ENCODE data around the gene ZMIZ1.

Gene ZMIZ1

GRCh38 chr10:79066411-79067240 is 2.1 kb upstream of the ZMIZ1 start:
- H3K9ac ChIP-seq (ENCODE audit: low read depth in 1 of 2, low read length in 2 of 2), result peak overlapping the region; percentile 56 to 65
- peak overlapping the region; percentile 65 to 94 for H3K4me3 ChIP-seq (ENCODE audit: low read length in 2 of 2)
- H3K36me3 ChIP-seq (ENCODE audit: control insufficient read depth in 2 of 2, insufficient read depth in 2 of 2, low read length in 2 of 2), result no peaks in the 10 kb centered on the region
- H3K4me1 ChIP-seq (ENCODE audit: control insufficient read depth in 2 of 2, insufficient read depth in 2 of 2, low read length in 2 of 2), result peaks cover 34 to 43% of the 10 kb centered on the region in 2 donors
- peak overlapping the region; percentile 72 to 74 for H3K27ac ChIP-seq (ENCODE audit: low read depth in 2 of 2, low read length in 2 of 2)
- H3K27me3 ChIP-seq (ENCODE audit: control insufficient read depth in 2 of 2, insufficient read depth in 2 of 2, low read length in 2 of 2), result no peaks in the 10 kb centered on the region
- H3K9me3 ChIP-seq (ENCODE audit: control insufficient read depth in 2 of 2, low read length in 2 of 2), result no peaks in the 10 kb centered on the region

DNA sequence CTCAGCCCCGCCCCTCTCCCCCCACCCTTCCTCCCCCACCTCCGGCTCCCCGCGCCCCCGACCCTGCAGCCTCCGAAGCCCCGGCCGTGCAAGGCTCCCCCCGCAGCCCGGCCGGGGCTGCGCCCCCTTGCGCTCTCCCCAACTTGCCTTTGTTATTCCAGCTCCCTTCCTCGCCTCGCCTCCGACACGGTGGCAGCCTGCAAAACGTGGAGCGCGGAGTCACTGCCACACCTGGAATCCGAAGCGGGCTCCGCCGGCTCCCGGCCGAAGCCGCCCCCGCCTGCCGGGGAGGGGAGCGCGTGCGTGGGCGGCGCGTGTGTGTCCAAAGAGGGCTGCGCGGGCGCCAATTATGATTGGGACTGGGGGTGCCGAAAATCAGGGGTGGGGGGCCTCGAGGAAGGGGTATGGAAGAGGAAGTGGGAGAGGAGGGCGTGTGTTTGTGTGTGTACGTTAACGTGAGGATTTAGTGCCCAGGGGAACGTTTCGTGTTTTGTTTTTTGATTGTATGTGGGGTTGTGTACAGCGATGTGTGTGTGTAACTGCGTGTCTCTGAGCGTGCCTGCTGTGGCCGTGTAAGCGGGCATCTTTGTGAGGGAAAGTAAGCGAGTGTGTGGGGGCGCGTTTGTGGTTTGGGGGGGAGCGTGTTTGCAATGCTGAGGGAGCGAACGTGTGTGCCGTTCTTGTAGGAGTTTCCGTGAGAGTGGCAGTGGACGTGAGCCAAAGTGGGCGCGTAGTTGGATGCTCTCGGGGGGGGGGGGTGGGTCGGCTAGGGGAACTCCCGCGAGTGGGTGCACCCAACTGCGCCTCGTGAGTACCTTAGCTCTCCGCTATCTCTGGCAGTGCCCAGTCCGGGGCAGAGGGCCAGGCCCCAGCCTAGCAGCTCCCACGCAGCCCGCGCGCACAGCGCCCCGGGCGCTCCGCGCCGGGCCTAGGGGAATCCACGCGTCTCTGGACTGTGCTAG is 1.2 kb upstream of the ZMIZ1 start:
- Histone ChIP-seq H3K9ac (ENCODE audit: low read depth in 1 of 2, low read length in 2 of 2) (peak overlapping the region; percentile 70 to 90), H3K9me3 (ENCODE audit: control insufficient read depth in 2 of 2, low read length in 2 of 2) (no peaks in the 10 kb centered on the region), H3K4me1 (ENCODE audit: control insufficient read depth in 2 of 2, insufficient read depth in 2 of 2, low read length in 2 of 2) (peaks cover 39 to 50% of the 10 kb centered on the region in 2 donors), H3K4me3 (ENCODE audit: low read length in 2 of 2) (peak overlapping the region; percentile 65 to 94), H3K27ac (ENCODE audit: low read depth in 2 of 2, low read length in 2 of 2) (peak overlapping the region; percentile 74 to 97), H3K27me3 (ENCODE audit: control insufficient read depth in 2 of 2, insufficient read depth in 2 of 2, low read length in 2 of 2) (no peaks in the 10 kb centered on the region), H3K36me3 (ENCODE audit: control insufficient read depth in 2 of 2, insufficient read depth in 2 of 2, low read length in 2 of 2) (no peaks in the 10 kb centered on the region)

- H3K27ac ChIP-seq (ENCODE audit: low read depth in 2 of 2, low read length in 2 of 2), result peak overlapping the region; percentile 57 to 97
- no peaks in the 10 kb centered on the region for H3K9me3 ChIP-seq (ENCODE audit: control insufficient read depth in 2 of 2, low read length in 2 of 2)
- H3K4me3 ChIP-seq (ENCODE audit: low read length in 2 of 2), result peak overlapping the region; percentile 65 to 94
- no peaks in the 10 kb centered on the region for H3K27me3 ChIP-seq (ENCODE audit: control insufficient read depth in 2 of 2, insufficient read depth in 2 of 2, low read length in 2 of 2)
- H3K9ac ChIP-seq (ENCODE audit: low read depth in 1 of 2, low read length in 2 of 2), result peak overlapping the region; percentile 56 to 90
- no peaks in the 10 kb centered on the region for H3K36me3 ChIP-seq (ENCODE audit: control insufficient read depth in 2 of 2, insufficient read depth in 2 of 2, low read length in 2 of 2)
- H3K4me1 ChIP-seq (ENCODE audit: control insufficient read depth in 2 of 2, insufficient read depth in 2 of 2, low read length in 2 of 2), result peaks cover 39 to 53% of the 10 kb centered on the region in 2 donors
Observed at GRCh38 chr10:79068203-79068561, 584 bp upstream of the ZMIZ1 start.

- Histone ChIP-seq H3K9ac (ENCODE audit: low read depth in 1 of 2, low read length in 2 of 2) (peak overlapping the region; percentile 90 to 94), H3K4me1 (ENCODE audit: control insufficient read depth in 2 of 2, insufficient read depth in 2 of 2, low read length in 2 of 2) (peaks cover 45 to 54% of the 10 kb centered on the region in 2 donors)
Observed at GRCh38 chr10:79069325-79070080, 737 bp downstream of the ZMIZ1 start.

GRCh38 chr10:79070081-79070605 is 1.4 kb downstream of the ZMIZ1 start:
- Histone ChIP-seq H3K27me3 (ENCODE audit: control insufficient read depth in 2 of 2, insufficient read depth in 2 of 2, low read length in 2 of 2) (no peaks in the 10 kb centered on the region), H3K27ac (ENCODE audit: low read depth in 2 of 2, low read length in 2 of 2) (peak overlapping the region; percentile 97 to 98), H3K9me3 (ENCODE audit: control insufficient read depth in 2 of 2, low read length in 2 of 2) (no peaks in the 10 kb centered on the region), H3K9ac (ENCODE audit: low read depth in 1 of 2, low read length in 2 of 2) (peak overlapping the region; percentile 87 to 90), H3K4me1 (ENCODE audit: control insufficient read depth in 2 of 2, insufficient read depth in 2 of 2, low read length in 2 of 2) (peaks cover 49 to 54% of the 10 kb centered on the region in 2 donors), H3K36me3 (ENCODE audit: control insufficient read depth in 2 of 2, insufficient read depth in 2 of 2, low read length in 2 of 2) (no peaks in the 10 kb centered on the region), H3K4me3 (ENCODE audit: low read length in 2 of 2) (peak overlapping the region; percentile 85 to 94)

More at GRCh38 chr10:79069325-79070080, 737 bp downstream of the ZMIZ1 start:
- peak overlapping the region; percentile 85 to 94 for H3K4me3 ChIP-seq (ENCODE audit: low read length in 2 of 2)
- H3K27ac ChIP-seq (ENCODE audit: low read depth in 2 of 2, low read length in 2 of 2), result peak overlapping the region; percentile 97 to 98
- no peaks in the 10 kb centered on the region for H3K27me3 ChIP-seq (ENCODE audit: control insufficient read depth in 2 of 2, insufficient read depth in 2 of 2, low read length in 2 of 2)
- H3K36me3 ChIP-seq (ENCODE audit: control insufficient read depth in 2 of 2, insufficient read depth in 2 of 2, low read length in 2 of 2), result no peaks in the 10 kb centered on the region
- H3K9me3 ChIP-seq (ENCODE audit: control insufficient read depth in 2 of 2, low read length in 2 of 2), result no peaks in the 10 kb centered on the region

- peak overlapping the region; percentile 87 to 90 for H3K9ac ChIP-seq (ENCODE audit: low read depth in 1 of 2, low read length in 2 of 2)
- H3K36me3 ChIP-seq (ENCODE audit: control insufficient read depth in 2 of 2, insufficient read depth in 2 of 2, low read length in 2 of 2), result no peaks in the 10 kb centered on the region
- H3K27me3 ChIP-seq (ENCODE audit: control insufficient read depth in 2 of 2, insufficient read depth in 2 of 2, low read length in 2 of 2), result no peaks in the 10 kb centered on the region
- H3K4me3 ChIP-seq (ENCODE audit: low read length in 2 of 2), result peak overlapping the region; percentile 78 to 85
- H3K9me3 ChIP-seq (ENCODE audit: control insufficient read depth in 2 of 2, low read length in 2 of 2), result no peaks in the 10 kb centered on the region
- peaks cover 56 to 58% of the 10 kb centered on the region in 2 donors for H3K4me1 ChIP-seq (ENCODE audit: control insufficient read depth in 2 of 2, insufficient read depth in 2 of 2, low read length in 2 of 2)
- H3K27ac ChIP-seq (ENCODE audit: low read depth in 2 of 2, low read length in 2 of 2), result peak overlapping the region; percentile 97 to 98
Observed at GRCh38 chr10:79070606-79071395, 2.0 kb downstream of the ZMIZ1 start.

DNA sequence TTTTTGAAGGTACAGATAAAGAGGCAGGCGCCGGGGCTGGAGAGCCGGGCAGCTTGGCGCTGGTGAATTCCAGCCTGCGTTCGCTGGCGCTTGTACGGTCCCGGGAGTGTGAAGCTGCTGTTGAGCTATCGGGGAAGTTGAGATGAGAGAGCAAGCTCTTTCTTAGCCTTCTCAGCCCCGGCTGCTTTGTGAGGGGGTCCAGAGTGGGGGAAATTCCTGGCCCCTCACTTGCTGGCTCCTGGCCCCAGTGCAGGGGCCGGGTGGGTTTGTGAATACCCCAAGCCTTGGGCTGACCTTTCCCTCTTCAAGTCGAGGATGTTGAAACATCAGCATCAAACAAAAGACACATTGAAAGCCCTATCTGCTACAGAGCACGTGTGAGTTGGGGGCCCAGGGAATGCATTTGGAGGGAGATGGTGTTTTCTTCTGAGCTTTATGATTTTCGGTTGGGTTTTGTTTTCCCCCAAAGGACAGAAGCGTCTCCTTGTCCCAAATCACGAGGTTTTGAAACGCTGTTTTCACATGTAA is 2.7 kb downstream of the ZMIZ1 start:
- Histone ChIP-seq H3K9ac (ENCODE audit: low read depth in 1 of 2, low read length in 2 of 2) (peak overlapping the region; percentile 87 to 90), H3K36me3 (ENCODE audit: control insufficient read depth in 2 of 2, insufficient read depth in 2 of 2, low read length in 2 of 2) (no peaks in the 10 kb centered on the region), H3K4me1 (ENCODE audit: control insufficient read depth in 2 of 2, insufficient read depth in 2 of 2, low read length in 2 of 2) (peaks cover 58 to 60% of the 10 kb centered on the region in 2 donors), H3K27me3 (ENCODE audit: control insufficient read depth in 2 of 2, insufficient read depth in 2 of 2, low read length in 2 of 2) (no peaks in the 10 kb centered on the region), H3K9me3 (ENCODE audit: control insufficient read depth in 2 of 2, low read length in 2 of 2) (no peaks in the 10 kb centered on the region), H3K27ac (ENCODE audit: low read depth in 2 of 2, low read length in 2 of 2) (peak overlapping the region; percentile 97 to 98), H3K4me3 (ENCODE audit: low read length in 2 of 2) (peak overlapping the region; percentile 78 to 85)

GRCh38 chr10:79072041-79072441 is 3.3 kb downstream of the ZMIZ1 start:
- Histone ChIP-seq H3K9ac (ENCODE audit: low read depth in 1 of 2, low read length in 2 of 2) (peak overlapping the region; percentile 34 to 66), H3K4me3 (ENCODE audit: low read length in 2 of 2) (peak overlapping the region; percentile 17 to 78), H3K4me1 (ENCODE audit: control insufficient read depth in 2 of 2, insufficient read depth in 2 of 2, low read length in 2 of 2) (peaks cover 59 to 62% of the 10 kb centered on the region in 2 donors)

More at GRCh38 chr10:79072041-79072441, 3.3 kb downstream of the ZMIZ1 start:
- Histone ChIP-seq H3K36me3 (ENCODE audit: control insufficient read depth in 2 of 2, insufficient read depth in 2 of 2, low read length in 2 of 2) (no peaks in the 10 kb centered on the region), H3K9me3 (ENCODE audit: control insufficient read depth in 2 of 2, low read length in 2 of 2) (no peaks in the 10 kb centered on the region), H3K27me3 (ENCODE audit: control insufficient read depth in 2 of 2, insufficient read depth in 2 of 2, low read length in 2 of 2) (no peaks in the 10 kb centered on the region), H3K27ac (ENCODE audit: low read depth in 2 of 2, low read length in 2 of 2) (peak overlapping the region; percentile 97 to 98)

All from mucosa of rectum (tissue), 2 donors.